ENCODE results near the gene FRMD1.

DNA sequence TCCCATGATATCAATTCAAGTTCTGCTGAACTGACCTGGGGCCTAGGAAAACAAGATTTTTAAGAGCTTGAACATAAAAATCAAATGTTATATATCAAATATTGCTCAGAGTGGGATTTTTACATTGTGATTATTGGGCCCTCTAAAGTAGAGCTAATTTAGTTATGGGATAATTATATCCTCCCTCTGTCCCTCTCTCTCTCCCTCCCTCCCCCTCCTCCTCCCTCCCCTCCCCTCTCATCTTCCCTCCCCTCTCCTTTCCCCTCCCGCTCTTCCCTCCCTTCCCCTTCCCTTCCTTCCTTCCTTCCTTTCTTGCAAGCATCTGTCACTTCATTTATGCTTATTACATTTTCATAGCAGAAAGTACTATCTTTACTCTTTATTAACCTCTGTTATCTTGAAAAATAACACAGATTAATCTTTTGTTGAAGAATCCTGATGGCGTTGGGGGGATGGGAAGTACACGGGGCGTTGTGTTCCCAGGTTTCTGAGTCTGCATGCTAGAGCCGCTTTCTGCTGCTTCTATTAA, 48.7 kb downstream of the FRMD1 start:
- TF ChIP-seq, protein P1, sequence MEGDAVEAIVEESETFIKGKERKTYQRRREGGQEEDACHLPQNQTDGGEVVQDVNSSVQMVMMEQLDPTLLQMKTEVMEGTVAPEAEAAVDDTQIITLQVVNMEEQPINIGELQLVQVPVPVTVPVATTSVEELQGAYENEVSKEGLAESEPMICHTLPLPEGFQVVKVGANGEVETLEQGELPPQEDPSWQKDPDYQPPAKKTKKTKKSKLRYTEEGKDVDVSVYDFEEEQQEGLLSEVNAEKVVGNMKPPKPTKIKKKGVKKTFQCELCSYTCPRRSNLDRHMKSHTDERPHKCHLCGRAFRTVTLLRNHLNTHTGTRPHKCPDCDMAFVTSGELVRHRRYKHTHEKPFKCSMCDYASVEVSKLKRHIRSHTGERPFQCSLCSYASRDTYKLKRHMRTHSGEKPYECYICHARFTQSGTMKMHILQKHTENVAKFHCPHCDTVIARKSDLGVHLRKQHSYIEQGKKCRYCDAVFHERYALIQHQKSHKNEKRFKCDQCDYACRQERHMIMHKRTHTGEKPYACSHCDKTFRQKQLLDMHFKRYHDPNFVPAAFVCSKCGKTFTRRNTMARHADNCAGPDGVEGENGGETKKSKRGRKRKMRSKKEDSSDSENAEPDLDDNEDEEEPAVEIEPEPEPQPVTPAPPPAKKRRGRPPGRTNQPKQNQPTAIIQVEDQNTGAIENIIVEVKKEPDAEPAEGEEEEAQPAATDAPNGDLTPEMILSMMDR (IDR thresholded peaks at IDR 0.05; ENCODE audit: control extremely low read depth in 1 of 3, insufficient read depth in 1 of 3, low read depth in 1 of 3, low read length in 3 of 3): no peak
- no peak for TF ChIP-seq PHF8 (conservative IDR thresholded peaks at IDR 0.05; ENCODE audit: low read depth, low read length)
- TF ChIP-seq POLR2AphosphoS5 (IDR thresholded peaks at IDR 0.05; ENCODE audit: low read depth, low read length): no peak
- no peak for TF ChIP-seq TCF12 (IDR thresholded peaks at IDR 0.05; ENCODE audit: low read depth, low read length)
- TF ChIP-seq EGR1 (IDR thresholded peaks at IDR 0.05; ENCODE audit: borderline replicate concordance, low read depth, low read length): no peak
- no peak for TF ChIP-seq TBP (IDR thresholded peaks at IDR 0.05; ENCODE audit: low read depth, low read length)
- no peak for TF ChIP-seq POLR2A (IDR thresholded peaks at IDR 0.05; ENCODE audit: control extremely low read depth in 1 of 2, low read depth in 2 of 2, low read length in 2 of 2)
